AG09319 (cell line): Measurements from ENCODE around the gene ZNF514.
"Not testable (repeated sequence)": the region's sequence is repeated elsewhere in the genome, so short reads cannot be mapped to it uniquely, and the experiment has no call there.

ENCODE experiments used
- DNase-seq: peaks from one replicate; pipeline ENCODE4 v3.0.0-alpha.2; 2010; ENCODE audit warnings: low read depth; ENCODE audit errors: extremely low read depth
- TF ChIP-seq, protein P1 (sequence below): IDR thresholded peaks from 2 replicates; pipeline ENCODE4 v1.5.1; 2011; ENCODE audit warnings: low read depth, mild to moderate bottlenecking, inconsistent platforms, low read length, moderate library complexity

Gene ZNF514

DNA sequence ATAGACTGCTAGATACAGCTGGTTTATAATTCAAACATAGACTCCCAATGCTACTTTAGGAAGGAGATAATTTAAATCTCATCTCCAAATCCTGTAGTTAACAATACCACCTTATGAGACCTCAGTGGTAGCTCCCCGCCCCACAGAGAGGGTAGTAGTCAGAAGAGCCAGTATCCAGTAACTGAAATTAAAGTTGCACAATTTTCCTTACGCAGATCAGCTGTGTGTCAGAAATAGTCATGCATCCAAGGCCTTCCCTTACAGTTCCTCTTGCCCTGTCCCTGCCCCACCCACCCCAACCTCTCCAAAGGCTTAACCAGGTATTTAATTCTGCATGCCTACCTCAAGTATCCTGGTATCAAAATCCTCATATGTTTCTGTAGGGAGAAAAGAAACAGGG lies 53.6 kb downstream of the ZNF514 start:
- TF ChIP-seq, protein P1, sequence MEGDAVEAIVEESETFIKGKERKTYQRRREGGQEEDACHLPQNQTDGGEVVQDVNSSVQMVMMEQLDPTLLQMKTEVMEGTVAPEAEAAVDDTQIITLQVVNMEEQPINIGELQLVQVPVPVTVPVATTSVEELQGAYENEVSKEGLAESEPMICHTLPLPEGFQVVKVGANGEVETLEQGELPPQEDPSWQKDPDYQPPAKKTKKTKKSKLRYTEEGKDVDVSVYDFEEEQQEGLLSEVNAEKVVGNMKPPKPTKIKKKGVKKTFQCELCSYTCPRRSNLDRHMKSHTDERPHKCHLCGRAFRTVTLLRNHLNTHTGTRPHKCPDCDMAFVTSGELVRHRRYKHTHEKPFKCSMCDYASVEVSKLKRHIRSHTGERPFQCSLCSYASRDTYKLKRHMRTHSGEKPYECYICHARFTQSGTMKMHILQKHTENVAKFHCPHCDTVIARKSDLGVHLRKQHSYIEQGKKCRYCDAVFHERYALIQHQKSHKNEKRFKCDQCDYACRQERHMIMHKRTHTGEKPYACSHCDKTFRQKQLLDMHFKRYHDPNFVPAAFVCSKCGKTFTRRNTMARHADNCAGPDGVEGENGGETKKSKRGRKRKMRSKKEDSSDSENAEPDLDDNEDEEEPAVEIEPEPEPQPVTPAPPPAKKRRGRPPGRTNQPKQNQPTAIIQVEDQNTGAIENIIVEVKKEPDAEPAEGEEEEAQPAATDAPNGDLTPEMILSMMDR: no peak
- no peak for DNase-seq

DNA sequence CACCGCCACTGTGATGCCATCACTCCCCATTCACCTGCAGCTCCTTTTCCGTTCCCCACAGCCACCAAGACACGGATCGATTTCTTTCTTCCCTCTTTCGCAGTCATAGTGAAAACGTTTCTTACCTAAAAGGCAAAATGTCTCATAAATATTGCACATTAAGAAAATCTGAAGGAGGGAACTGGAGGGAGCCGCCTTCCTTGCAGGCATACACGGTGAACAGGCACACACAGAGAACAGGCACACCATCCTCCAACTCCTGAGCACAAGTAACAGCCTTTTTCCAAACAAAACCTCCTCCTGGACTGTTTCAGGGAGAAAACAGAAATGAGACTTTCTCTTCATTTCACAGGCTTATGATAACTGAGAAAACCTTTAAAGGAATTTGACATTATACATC lies 55.0 kb downstream of the ZNF514 start:
- TF ChIP-seq, protein P1: no peak
- no peak for DNase-seq

DNA sequence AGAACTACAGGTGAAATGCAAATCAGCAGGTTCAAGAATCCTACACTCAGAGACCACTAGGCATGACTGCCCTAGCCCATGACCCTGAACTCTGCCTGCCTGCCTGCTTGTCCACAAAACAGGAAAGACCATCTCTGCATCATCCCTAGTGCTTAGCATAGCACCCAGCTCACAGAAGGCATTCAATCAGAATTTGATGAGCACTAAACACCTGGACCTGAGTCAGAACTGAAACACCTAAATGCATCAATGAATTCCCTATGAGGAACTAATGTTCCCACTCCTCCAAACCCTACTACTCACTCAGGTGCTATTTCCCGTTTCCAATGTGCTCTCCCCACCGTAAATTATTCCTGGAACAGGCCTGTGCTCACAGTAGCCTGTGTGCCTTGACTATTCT lies 59.7 kb downstream of the ZNF514 start:
- no peak for DNase-seq
- TF ChIP-seq, protein P1: no peak

DNA sequence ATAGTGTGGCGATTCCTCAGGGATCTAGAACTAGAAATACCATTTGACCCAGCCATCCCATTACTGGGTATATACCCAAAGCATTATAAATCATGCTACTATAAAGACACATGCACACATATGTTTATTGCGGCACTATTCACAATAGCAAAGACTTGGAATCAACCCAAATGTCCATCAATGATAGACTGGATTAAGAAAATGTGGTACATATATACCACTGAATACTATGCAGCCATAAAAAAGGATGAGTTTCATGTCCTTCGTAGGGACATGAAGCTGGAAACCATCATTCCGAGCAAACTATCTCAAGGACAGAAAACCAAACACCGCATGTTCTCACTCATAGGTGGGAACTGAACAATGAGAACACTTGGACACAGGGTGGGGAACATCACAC lies 61.4 kb downstream of the ZNF514 start:
- not testable (repeated sequence) for DNase-seq
